DOHH2 (cell line): Measurements from ENCODE around the gene MCFD2.

ENCODE experiments used
- EZH2phosphoT487 ChIP-seq: fragments of 200-600 bp; sonication (generic); IDR thresholded peaks from 2 replicates; pipeline ENCODE4 v1.6.1; 2017; ENCODE audit warnings: borderline replicate concordance, mild to moderate bottlenecking, antibody characterized with exemption, low read length, moderate library complexity, mixed read lengths
- TF ChIP-seq, protein P1 (sequence below): fragments of 200-600 bp; sonication (generic); IDR thresholded peaks from one replicate; pipeline ENCODE4 v1.5.1; 2014; ENCODE audit warnings: antibody characterized with exemption, mild to moderate bottlenecking, low read depth, low read length; ENCODE audit not compliant: poor library complexity, severe bottlenecking

DNA sequence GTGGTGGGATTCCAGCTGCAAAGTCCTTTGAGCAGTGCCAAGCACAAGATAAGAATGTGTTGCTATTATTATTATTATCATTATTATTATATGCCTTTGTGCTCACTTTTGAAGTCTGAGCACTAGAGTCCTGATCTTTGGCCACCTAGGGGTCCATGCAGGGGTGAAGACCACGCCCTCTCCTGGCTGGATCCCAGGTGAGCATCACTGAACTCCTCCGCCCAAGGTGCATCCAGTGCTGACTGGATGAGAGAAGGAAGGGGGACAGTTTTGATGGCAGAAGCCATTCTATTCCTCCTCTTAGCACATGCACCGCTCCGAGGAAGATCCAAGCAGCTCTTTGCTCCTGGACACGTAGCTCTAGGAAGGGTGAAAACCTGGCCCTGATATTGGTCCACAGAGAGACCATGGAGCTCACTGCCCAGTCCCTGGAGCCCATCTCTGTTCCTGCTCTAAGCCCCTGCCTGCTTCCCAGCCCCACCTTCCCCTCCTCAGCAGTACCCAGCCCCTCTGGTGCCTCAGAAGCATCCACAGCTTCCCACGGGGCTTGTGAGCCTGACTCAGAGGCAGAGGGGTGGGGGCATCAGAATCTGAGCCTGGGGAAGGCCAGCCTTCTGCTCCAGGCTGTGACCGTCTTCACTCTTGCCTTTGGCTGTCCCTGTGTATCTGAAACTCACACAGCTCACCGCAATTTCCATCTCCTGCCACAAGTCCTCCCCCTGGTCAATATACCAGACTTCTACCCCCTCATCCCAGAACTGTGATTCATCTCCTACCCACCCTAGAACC lies 45.4 kb downstream of the MCFD2 start:
- TF ChIP-seq, protein P1, sequence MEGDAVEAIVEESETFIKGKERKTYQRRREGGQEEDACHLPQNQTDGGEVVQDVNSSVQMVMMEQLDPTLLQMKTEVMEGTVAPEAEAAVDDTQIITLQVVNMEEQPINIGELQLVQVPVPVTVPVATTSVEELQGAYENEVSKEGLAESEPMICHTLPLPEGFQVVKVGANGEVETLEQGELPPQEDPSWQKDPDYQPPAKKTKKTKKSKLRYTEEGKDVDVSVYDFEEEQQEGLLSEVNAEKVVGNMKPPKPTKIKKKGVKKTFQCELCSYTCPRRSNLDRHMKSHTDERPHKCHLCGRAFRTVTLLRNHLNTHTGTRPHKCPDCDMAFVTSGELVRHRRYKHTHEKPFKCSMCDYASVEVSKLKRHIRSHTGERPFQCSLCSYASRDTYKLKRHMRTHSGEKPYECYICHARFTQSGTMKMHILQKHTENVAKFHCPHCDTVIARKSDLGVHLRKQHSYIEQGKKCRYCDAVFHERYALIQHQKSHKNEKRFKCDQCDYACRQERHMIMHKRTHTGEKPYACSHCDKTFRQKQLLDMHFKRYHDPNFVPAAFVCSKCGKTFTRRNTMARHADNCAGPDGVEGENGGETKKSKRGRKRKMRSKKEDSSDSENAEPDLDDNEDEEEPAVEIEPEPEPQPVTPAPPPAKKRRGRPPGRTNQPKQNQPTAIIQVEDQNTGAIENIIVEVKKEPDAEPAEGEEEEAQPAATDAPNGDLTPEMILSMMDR = no peak
- no peak for TF ChIP-seq EZH2phosphoT487
